ENCODE data around the gene APOE. TPM values are rescaled to one million over a fixed set of nuclear protein-coding genes. Genes with fewer than 3 reads are reported as not detected.

Gene APOE
- total and polyA plus RNA-seq, 9 of the 15 experiments (the other 6 are each of a cell fraction or from before 2014, with no cell fraction given): 0.14 to 180 (median 58.1) TPM; not detected in 1

GRCh38 chr19:44894052-44894400 is 11.6 kb upstream of the APOE start:
- ATAC-seq (no peak), DNase-seq (ENCODE audit: extremely low read depth in 1 of 4, low spot score in 3 of 4) (no peak), FAIRE-seq (no peak)
- H4K20me1 ChIP-seq (replicated peaks; ENCODE audit: control insufficient read depth, insufficient read depth, low read length): peaks cover 6% of the 10 kb centered on the region; the same call in 1 of the 2 replicates
- H3K36me3 ChIP-seq (ENCODE audit: control insufficient read depth, insufficient read depth, low read length): peaks cover 70% of the 10 kb centered on the region
- peaks cover 64% of the 10 kb centered on the region for H3K79me2 ChIP-seq (ENCODE audit: control insufficient read depth, insufficient read depth, low read length)
- H2AFZ ChIP-seq (ENCODE audit: low read depth, low read length): no peak overlapping the region
- H3K9me1 ChIP-seq (ENCODE audit: control insufficient read depth, insufficient read depth, low read length): peaks cover 3% of the 10 kb centered on the region
- H3K27me3 ChIP-seq (ENCODE audit: control insufficient read depth in 2 of 2, insufficient read depth in 2 of 2, low read length in 2 of 2): no peaks in the 10 kb centered on the region
- no peak overlapping the region for H3K27ac ChIP-seq (ENCODE audit: extremely low read depth, low read depth, low read length)
- in situ Hi-C loops (cut with MboI): loop anchor here (10.0 kb wide), 1 partner anchor 161 kb away; no protein-coding TSS in a partner anchor
- H3K4me2 ChIP-seq (ENCODE audit: insufficient read depth, low read length): no peak overlapping the region
- H3K4me3 ChIP-seq: no peak overlapping the region
- TF ChIP-seq HES1 (IDR thresholded peaks at IDR 0.05; ENCODE audit: low read depth): no peak
- no peak for TF ChIP-seq FOXJ2 (tag; IDR thresholded peaks at IDR 0.05)
- TF ChIP-seq ZBTB26 (CRISPR knock-in tag; IDR thresholded peaks at IDR 0.05): no peak
- TF ChIP-seq RBFOX2 (IDR thresholded peaks at IDR 0.05; ENCODE audit: low read depth, low read length): peak; percentile 7; the same call in 1 of the 2 replicates
- no peak for TF ChIP-seq NCOA4 (IDR thresholded peaks at IDR 0.05; ENCODE audit: partially characterized antibody)
- TF ChIP-seq MLLT1 (IDR thresholded peaks at IDR 0.05): no peak
- TF ChIP-seq POLR3A (IDR thresholded peaks at IDR 0.05; ENCODE audit: borderline replicate concordance, extremely low read depth, insufficient read depth, insufficient read length): no peak
- intact Hi-C loops (cut with micrococcal nuclease): no loop called here
- ChIA-PET CTCF (ENCODE audit: low intra/inter-chr PET ratio) (no interaction called here), POLR2A (interaction anchor here (1.2 to 1.9 kb wide), 2 partner anchors 9 to 11 kb away, joined by 3 to 11 read pairs; partner anchors contain the start of gene APOE)
- BruUV-seq (replicated peaks): no TSS peak
- no peaks in the 10 kb centered on the region; the same call in 1 of the 2 replicates for H3K9me3 ChIP-seq (replicated peaks; ENCODE audit: control insufficient read depth, insufficient read depth, low read depth, low read length)
- no peak overlapping the region; a peak in 1 of 4 replicates for H3K9ac ChIP-seq (ENCODE audit: insufficient read depth in 1 of 2, low read depth in 2 of 2, low read length in 2 of 2)
- peaks cover 17 to 41% of the 10 kb centered on the region in 2 experiments for H3K4me1 ChIP-seq (replicated peaks in 1 of 2; ENCODE audit: control insufficient read depth in 2 of 2, insufficient read depth in 2 of 2, low read length in 2 of 2)
- 92% methylated on average over 6 of the region's 6 CpGs for WGBS (ENCODE audit: insufficient coverage, low coverage, missing lambda C conversion rate)
